NB4 (cell line): ENCODE data around the gene CCDC73.

ENCODE experiments used
- CTCF ChIP-seq: IDR thresholded peaks from one replicate; pipeline ENCODE4 v1.5.1; 2012; ENCODE audit warnings: low read depth, low read length
- MAX ChIP-seq: IDR thresholded peaks from 2 replicates; pipeline ENCODE4 v1.6.1; 2011; ENCODE audit warnings: low read depth, low read length
- POLR2A ChIP-seq: IDR thresholded peaks from 2 replicates; pipeline ENCODE4 v1.6.1; 2011; ENCODE audit warnings: mild to moderate bottlenecking; ENCODE audit not compliant: insufficient read length; ENCODE audit errors: extremely low read depth

- no peak for TF ChIP-seq MAX
- no peak for TF ChIP-seq CTCF
- TF ChIP-seq POLR2A, result no peak
Measured at GRCh38 chr11:32779136-32779535, 15.3 kb downstream of the CCDC73 start.
